KMS-11 (cell line): Measurements from ENCODE around the gene ANO9.

Experiments
- H2AFZ ChIP-seq: fragments of 200-600 bp; sonication (generic); 2 replicates; pipeline ENCODE4 v1.6.1; 2016; ENCODE audit warnings: antibody characterized with exemption, mixed run types, low read depth
- H3K27ac ChIP-seq: fragments of 200-600 bp; sonication (generic); 2 replicates; pipeline ENCODE4 v1.6.1; 2016; ENCODE audit warnings: mild to moderate bottlenecking, mixed run types
- H3K27me3 ChIP-seq: fragments of 200-600 bp; sonication (generic); 2 replicates; pipeline ENCODE4 v1.6.1; 2017; ENCODE audit warnings: mild to moderate bottlenecking, low read depth, mixed run types, moderate library complexity; ENCODE audit not compliant: insufficient read depth
- H3K36me3 ChIP-seq: fragments of 200-600 bp; sonication (generic); 2 replicates; pipeline ENCODE4 v1.6.1; 2017; ENCODE audit warnings: mild to moderate bottlenecking, mixed run types; ENCODE audit not compliant: insufficient read depth
- H3K4me1 ChIP-seq: fragments of 200-600 bp; sonication (generic); 2 replicates; pipeline ENCODE4 v1.6.1; 2016; ENCODE audit warnings: mild to moderate bottlenecking, low read depth, mixed run types; ENCODE audit not compliant: poor library complexity, severe bottlenecking
- H3K4me2 ChIP-seq: fragments of 200-600 bp; sonication (generic); 2 replicates; pipeline ENCODE4 v1.7.0; 2016; ENCODE audit warnings: mild to moderate bottlenecking, mixed run types
- H3K4me3 ChIP-seq: fragments of 200-600 bp; sonication (generic); IDR thresholded peaks from 2 replicates; pipeline ENCODE4 v1.6.1; 2017; ENCODE audit warnings: low read depth, low read length, mixed read lengths; ENCODE audit not compliant: insufficient read depth
- H3K79me2 ChIP-seq: fragments of 200-600 bp; sonication (generic); 2 replicates; pipeline ENCODE4 v1.6.1; 2016; ENCODE audit warnings: low read depth, mixed run types; ENCODE audit not compliant: insufficient read depth
- H3K9ac ChIP-seq: fragments of 200-600 bp; sonication (generic); 2 replicates; pipeline ENCODE4 v1.6.1; 2016; ENCODE audit warnings: mild to moderate bottlenecking, mixed run types
- H4K20me1 ChIP-seq: fragments of 200-600 bp; sonication (generic); 2 replicates; pipeline ENCODE4 v1.6.1; 2016; ENCODE audit warnings: mild to moderate bottlenecking, mixed run types; ENCODE audit not compliant: insufficient read depth
- CTCF ChIP-seq: fragments of 200-600 bp; sonication (generic); conservative IDR thresholded peaks from 2 replicates; pipeline ENCODE4 v1.6.1; 2017; ENCODE audit warnings: low read depth, mild to moderate bottlenecking, antibody characterized with exemption, low read length, moderate library complexity, mixed read lengths

The ANO9 gene

GRCh38 chr11:369336-370018 is 72.3 kb downstream of the ANO9 start, which contains the start of gene B4GALNT4:
Gene B4GALNT4 (plus strand): TSS chr11:369499. CDS start chr11:369804, 305 bp downstream.
- Histone ChIP-seq H2AFZ (no peak within 1 kb of the TSS), H3K27me3 (peaks cover 78% of the 10 kb centered on the region), H4K20me1 (no peaks in the 10 kb centered on the region), H3K27ac (no peak within 1 kb of the TSS), H3K4me1 (no peaks in the 10 kb centered on the region), H3K4me3 (no peak within 1 kb of the TSS), H3K79me2 (no peaks in the 10 kb centered on the region), H3K36me3 (no peaks in the 10 kb centered on the region), H3K4me2 (no peak within 1 kb of the TSS), H3K9ac (no peak within 1 kb of the TSS)
- TF ChIP-seq CTCF = no peak

GRCh38 chr11:368414-369335 is 73.1 kb downstream of the ANO9 start:
- no peak overlapping the region for H3K4me2 ChIP-seq
- no peak for TF ChIP-seq CTCF
- no peak overlapping the region for H2AFZ ChIP-seq
- H3K36me3 ChIP-seq = no peaks in the 10 kb centered on the region
- H3K79me2 ChIP-seq = no peaks in the 10 kb centered on the region
- no peak overlapping the region for H3K4me3 ChIP-seq
- no peak overlapping the region for H3K9ac ChIP-seq
- no peaks in the 10 kb centered on the region for H3K4me1 ChIP-seq
- H4K20me1 ChIP-seq = no peaks in the 10 kb centered on the region
- H3K27me3 ChIP-seq = peaks cover 80% of the 10 kb centered on the region
- no peak overlapping the region for H3K27ac ChIP-seq

- Histone ChIP-seq H4K20me1 (no peaks in the 10 kb centered on the region), H3K79me2 (no peaks in the 10 kb centered on the region), H3K27me3 (peaks cover 77% of the 10 kb centered on the region), H3K4me3 (no peak overlapping the region), H2AFZ (no peak overlapping the region), H3K9ac (no peak overlapping the region), H3K4me2 (no peak overlapping the region), H3K4me1 (no peaks in the 10 kb centered on the region), H3K36me3 (no peaks in the 10 kb centered on the region), H3K27ac (no peak overlapping the region)
- no peak for TF ChIP-seq CTCF
These were observed 73.8 kb downstream of the ANO9 start for GRCh38 chr11:367956-368413.
